Amniotic stem cell (primary cell): Measurements from ENCODE around the gene BMPER.

Source experiments
- DNase-seq: peaks from one replicate; lab custom pipeline; 2025; lab: John Stamatoyannopoulos, UW

Gene BMPER

DNA sequence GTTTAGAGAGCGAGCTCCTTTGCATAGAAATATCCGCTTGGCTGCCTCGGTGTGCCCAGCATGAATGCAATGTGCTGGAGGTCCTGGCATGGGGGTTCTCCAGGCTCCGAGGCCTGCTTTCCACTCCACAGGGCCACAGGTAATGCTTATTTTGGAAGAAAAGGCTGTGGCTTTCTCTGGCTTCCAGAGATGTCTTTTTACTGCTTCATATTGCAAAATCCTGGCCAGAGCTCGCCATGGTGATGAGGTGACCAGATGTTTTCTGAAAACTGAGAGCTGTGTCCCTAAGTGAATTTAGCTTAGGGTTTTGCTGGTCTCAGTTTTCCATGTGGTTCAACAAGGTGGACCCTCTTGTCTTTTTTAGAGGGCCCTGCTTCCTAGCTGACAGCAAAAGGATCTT, 65.2 kb downstream of the BMPER start:
- no peak for DNase-seq

DNA sequence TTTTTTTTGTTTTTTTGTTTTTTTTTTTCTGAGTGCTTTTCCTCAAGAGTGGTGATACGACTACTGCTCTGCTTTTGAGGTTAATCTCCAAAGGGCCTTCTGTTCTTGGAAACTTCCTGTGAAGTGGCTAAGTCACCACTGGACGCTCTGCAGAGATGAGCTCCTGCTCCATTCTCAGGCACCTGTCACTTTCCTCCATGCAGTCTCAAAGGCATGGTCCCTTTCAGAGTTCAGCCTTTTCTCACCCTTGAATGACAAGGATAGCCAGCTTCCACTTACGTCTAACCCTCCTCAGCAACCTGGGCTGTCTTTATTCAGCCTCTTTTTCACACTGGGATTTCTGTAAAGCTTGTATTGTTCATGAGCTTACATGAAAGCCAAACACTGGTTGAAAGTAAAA, 65.8 kb downstream of the BMPER start:
- DNase-seq: no peak

DNA sequence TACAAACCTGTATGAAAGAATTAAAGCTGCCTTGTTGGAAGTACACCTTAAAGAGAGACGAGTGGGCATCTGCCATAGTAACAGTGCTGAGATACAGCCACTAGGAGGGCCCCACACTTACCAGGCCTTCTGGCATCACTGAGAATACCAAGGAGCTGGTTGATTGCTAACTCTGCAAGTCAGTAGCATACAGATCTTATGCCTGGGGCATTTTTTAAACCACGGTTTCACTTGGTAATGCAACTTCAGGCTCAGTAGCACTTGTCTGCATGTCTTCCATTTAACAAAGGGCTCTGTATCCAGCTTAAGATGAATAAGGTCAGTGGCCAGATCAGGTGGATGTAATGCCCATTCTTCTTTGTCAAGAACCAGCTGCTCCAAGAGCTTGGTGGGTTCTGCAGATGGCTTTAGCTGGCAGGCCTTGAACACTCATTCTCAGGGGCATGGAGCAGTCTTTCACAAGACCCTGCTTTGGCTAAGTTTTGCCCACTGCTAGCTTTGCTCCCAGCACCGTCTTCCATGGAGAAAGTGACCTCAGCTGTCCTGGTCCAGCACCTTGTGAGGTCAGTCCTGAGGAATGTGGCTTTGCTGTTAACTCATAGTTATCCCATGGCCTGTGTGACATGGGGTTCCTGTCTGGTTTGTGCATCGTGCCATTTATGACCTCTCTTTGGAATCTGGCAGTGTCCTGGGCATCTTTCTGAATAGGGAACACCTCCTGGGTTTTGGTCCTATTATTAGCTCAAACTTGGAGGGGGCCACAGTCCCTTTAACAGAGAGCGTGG, 68.1 kb downstream of the BMPER start:
- DNase-seq: no peak

DNA sequence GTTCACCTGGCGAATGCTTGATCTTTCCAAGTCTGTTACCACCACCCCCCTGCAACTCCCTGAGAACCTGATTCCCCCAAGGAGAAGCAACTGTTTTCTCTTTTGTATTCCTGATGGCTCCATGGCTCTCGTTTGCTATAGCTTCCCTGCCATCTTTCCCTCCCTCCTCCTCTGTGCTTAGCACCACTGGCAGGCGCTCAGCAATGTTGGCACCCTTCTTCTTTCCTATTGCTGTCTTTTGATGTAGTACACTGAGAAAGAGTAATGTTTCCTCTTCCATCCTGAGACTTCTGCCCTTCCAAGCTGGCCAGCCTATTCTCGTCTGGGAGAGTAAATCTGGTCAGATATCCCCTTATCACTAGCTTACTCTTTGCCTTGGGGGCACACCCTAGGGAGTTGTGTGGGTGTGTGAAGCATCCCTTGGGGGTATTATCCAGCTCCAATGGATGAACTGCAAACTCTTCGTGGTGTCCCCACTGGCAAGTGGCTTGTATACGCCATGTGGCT, 74.0 kb downstream of the BMPER start:
- no peak for DNase-seq

DNA sequence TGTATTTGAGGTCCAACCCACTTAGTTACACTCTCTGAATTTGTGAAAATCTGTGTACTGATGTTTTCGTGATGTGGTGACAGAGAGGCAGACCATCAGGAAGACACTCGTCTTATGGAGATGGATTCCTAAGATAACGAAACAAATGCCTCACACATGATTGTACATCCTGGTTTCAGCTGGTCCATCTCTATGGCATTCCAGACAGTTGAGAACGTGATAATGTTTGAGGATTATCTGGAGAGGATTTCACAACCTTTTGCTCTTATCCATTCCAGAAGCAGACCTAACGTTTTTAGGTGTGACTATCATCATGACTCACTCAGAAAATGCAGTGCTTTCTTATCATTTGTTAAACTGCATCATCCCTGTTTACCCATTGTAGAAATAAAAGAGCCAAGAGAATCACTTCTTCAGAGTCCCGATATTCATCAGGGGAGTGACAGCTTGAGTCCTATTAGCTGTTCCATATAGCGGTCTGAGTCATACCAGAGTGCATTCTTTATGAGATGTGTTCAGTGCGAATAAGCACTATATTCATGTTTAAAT, 74.5 kb downstream of the BMPER start:
- no peak for DNase-seq

DNA sequence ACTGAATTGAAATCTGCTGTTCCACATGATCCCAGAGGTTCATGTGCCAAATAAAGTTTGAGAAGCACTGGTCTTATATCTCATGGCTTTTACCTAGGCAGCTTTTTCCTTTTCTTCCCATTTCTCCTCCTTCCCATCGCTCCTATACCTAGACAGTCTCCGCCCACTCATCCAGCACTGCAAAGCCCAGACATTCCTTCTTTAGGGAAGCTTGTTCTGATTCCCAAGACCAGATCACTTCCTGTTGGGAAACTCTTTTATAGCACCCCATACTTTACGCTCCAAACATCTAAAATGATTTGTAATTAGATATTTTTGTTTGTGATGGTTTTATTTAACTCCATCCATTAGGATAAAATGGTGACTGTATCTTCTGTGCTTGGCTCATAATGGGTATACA, 75.9 kb downstream of the BMPER start:
- no peak for DNase-seq

DNA sequence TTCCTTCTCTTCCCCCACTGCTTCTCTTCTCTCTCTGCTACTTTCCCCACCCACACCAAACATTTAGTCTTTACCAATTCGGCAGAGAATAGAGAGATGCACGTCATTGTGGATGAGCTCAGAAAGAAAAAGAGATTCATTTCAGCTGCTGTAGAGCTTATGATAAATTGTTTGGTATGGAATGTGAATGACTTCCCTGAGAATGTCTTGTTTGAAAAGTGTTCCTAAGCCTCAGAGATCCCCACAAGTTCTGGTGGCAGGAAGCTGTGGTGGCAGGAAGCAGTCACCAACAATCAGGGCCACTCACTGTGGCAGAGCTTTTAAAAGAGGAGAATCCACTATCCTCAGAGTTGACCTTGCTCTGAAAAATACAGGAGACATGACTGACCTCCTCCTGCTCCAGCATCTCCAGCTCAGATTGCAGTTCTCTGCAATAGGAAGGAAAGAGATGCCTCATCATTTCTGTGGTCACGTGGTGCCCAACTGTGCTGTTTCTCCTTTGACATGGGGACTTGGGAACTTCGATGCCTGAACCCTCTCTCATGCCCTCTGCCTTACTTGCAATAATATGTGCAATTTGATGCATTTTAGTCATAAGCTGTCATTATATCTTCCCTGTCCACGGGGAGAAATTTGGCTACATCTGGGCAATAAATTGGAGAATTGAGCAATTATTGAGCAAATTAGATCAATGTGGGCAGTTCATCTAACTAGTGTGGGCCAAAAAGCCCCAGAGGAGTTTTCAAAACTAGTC, 76.5 kb downstream of the BMPER start:
- DNase-seq: no peak

DNA sequence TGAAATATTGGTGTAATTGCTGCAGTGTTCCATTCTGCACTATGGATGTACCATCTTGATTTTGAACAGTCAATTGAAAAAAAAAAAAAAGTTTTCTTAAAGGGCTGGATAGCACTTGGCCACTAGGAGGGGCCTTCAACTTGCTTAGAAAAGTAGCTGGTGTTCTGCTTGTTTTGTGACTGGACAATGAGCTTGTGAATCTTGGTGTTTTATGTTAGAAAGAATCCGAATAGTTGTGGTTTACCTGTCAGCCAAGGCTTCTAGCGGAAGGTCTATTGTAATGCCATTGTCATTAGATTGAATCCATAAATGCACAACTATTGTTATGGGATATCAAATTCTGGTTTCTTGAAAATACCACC, 77.1 kb downstream of the BMPER start:
- DNase-seq: peak; percentile 12

DNA sequence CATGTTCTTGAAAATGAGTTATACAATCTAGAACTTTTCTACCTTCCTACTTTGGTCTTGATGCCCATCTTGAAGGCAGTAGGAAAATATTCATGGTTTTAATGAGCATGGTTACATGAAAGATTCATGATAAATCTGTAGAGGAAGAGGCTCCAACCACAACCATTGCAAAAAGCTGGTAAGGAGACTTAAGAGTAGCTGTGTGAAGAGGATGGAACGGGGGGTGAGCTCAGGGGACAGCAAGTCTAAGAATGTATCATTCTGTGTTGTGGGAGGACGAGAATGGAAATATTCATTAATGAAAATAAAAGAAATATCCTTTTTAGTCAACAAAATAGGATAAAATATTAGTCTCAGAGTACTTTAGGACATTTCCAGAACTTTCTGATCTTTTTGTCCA, 81.1 kb downstream of the BMPER start:
- DNase-seq: no peak

DNA sequence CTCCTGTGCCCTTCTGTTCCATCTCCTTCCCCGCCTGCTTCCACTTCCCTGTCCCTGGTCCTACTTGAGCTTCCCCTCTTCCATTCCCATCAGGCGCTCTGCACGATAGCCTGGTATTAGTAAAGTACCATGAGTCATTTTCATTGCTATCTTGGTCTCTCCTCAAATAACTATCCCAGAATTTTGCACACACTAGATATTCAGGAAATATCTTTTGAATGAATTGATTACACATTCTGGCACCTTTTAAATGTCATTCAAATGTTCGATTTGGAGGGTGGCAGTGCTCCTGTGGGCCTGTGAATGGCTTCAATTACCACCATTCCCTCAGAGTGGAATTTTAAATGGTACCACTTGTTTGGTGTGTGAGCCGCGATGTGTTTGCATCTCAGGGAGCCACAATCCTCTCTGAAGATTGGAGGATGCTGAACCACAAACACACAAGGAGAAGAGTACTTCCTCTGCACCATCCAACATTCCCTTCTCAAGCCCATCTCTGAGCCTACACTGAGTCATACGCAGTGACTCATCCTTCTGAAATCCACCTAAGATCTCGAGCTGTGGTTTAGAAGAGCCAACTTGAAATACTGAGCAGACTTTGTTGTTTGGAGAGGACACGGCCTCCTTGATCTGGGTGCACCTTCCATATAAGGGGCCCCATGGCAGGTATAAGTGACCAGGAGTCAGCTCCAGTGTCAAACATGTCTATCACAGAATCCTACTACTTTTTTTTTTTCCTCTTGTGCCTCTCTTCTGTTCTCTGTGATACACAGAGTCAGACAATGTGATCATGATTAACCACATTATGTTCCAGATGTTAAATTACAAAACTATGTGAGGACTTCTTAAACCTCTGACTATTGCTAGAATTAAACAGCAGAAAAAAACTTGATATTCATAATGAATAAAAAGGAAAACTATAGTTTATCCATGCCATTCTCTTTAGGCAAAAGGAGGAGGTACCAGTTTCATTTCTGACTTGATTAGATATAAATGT, 81.9 kb downstream of the BMPER start:
- peak; percentile 87 for DNase-seq

DNA sequence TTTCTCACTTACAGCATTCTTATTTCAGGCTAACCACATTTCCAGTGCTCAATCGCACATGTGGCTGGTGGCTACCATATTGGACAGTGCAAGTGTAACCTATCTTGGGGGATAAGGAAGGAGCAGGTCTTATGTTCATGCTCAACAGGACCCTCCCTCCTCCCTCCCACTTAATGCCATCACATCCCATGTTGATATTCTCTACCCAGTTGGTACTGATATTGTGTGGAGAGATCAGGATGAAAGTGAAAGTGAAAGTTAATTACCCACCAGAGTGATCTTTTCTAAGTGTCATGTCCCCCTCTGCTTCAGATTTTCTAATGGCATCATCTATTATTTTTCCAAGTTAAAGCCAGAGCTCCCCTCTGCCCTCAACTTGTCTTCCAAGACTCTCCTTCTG, 91.6 kb downstream of the BMPER start:
- DNase-seq: no peak

DNA sequence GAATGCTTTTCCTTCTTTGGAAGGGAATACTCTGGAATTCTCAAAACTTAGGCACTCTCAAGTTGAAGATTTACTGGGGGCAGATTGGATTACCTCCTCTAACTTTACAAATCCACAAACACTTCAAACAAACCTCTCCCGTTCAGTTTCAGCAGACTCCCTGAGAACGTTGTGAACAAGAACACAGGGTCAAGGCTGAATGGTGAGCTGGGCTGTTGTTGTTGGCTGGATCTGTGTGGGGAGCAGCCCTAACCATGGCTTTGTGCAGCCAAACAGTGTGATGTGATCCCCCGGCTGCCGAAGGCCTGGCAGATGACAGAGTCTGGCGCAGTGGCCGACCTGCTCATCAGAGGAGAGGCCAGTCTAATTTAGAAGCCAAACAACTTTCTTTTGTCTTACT, 93.1 kb downstream of the BMPER start:
- DNase-seq: no peak

DNA sequence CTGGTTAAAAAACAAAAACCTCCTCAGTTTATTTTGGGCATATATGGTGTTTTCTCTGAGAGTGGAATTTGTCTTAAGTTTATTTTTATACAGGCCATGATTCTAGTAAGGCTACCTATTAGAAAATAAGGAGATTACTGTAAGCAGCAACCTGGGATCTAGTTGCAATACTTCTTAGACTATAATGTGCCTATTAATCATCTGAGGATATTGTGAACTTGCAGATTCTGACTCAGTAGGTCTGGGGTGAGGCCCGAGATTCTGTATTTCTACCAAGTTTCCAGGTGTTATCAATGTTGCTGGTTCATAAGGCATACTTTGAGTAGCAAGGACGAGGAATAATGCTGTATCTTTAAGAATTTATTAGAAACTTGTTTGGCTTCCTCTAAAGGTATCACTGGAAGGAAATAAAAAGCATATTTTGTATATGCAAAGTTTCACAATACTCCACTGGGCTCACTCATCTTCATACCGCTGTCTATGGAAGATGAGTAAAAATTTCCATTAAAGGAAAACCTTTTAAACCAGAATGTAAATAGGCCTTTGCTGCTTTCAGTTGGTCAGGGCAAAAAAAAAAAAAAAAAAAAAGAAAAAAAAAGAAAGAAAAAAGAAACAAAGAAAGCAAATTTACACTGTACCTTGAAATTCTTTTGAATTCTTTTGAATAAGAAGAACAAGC, 105.8 kb downstream of the BMPER start:
- DNase-seq: no peak

DNA sequence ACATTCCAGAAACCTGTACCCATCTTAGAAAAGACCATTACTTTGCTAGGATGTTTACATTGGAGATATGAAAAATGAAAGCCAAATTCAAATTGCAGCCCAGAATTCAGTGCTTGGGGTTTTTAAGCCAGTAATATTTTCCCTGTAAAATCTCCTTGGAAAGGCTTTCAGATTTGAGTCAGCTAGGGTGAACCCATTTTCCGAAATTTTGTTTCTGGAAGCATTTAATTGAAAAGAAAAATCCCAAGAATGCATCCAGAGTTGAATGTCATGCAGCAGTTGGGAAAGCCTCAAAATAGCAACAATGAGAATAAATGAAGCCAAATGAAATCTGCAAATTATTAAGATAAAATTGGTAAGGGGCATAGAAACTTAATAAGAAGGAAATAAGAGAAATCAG, 106.4 kb downstream of the BMPER start:
- peak; percentile 6 for DNase-seq

DNA sequence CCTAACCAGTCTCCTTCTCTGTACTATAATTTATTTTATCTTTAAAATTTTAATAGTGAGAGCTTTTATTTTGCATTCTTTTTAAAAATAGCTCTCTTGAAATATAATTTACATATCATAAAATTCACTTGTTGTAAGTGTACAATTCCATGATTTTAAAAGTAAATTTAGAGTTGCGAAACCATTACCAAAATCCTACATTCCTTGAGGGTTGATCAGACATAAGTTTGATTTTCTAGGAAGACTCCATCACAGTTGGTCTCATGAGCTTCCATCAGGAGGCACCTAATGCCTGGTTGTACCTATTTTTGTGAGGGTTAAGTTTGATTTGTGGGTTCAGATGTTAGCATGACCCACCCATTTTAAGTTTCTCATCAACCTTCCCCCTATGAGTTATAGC, 108.1 kb downstream of the BMPER start:
- no peak for DNase-seq

DNA sequence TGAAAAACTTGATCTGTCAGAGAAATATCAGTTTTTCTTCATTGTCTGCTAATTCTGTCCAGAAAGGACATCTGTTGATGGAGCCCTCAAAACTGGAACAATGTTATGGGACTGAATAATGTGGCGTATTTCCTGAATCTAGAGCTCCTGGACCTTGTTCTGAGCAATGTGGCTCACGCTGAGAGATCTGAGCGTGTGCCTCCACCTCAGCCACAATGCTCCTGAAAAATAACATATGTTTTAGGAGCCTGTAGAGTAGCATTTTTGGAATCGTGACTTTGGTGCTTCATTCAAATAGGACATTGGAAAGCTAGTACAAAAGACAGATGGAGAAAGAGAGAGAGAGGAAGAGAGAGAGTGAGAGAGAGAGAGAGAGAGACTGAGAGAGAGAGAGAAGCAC, 110.3 kb downstream of the BMPER start:
- no peak for DNase-seq

DNA sequence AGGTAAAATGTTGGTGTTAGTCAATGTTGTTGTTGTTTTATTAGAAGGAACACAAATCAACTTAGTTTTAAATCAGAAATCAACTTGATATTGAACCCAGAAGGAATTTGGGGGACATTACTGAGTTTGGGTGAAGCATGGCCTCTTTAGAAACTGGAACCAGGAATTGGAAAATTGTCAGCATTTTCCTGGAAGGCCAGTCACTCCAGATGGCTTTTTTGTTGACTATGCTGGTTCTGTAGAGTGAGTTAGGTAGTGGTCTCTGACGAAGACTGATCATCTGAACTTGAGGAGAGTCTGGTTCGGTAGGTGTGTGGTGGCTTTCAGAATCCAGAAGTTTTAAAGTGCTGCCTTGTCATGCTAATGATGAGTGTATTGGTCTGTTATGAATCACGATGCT, 111.5 kb downstream of the BMPER start:
- DNase-seq: no peak

DNA sequence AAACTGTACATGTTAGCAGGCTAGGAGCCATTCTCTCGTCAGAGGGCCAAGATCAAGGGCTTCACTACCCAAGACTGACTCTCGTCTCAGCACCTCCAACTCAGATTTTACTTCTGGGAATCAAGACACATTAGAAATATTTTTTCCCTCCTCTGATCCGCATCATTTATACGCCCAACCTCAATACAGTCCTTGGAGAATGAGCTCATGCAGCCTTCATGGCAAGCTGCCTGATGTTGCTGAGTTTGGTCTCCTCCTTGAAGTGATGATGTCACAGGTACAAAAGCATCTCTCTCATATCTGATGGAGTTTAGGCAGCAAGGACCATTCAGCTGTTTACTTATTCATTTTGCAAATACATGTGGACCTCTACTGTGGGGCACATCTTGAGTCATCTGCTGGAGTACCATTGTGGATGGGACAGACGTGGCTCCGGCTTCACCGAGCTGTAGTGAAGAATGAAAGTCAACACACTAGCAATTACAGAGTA, 114.0 kb downstream of the BMPER start:
- DNase-seq: no peak

DNA sequence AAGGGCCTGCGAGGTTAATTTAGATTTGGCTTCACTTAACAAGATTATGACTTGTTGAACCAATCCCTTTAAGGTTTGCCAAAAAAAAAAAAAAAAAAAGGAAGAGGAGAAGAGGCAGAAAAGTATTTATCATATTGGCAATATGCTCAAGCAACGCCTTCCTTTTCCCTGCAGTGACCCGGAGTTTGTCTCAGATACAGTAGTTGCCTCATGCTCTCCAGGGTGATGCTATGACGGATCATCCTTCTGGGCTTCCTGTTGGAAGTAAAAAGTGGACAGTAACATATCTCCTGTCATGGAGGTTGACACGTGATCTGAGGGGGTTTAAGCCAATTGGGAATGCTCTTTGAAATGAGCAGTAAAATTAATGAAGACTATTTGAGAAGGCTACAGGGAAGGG, 117.3 kb downstream of the BMPER start:
- DNase-seq: no peak

DNA sequence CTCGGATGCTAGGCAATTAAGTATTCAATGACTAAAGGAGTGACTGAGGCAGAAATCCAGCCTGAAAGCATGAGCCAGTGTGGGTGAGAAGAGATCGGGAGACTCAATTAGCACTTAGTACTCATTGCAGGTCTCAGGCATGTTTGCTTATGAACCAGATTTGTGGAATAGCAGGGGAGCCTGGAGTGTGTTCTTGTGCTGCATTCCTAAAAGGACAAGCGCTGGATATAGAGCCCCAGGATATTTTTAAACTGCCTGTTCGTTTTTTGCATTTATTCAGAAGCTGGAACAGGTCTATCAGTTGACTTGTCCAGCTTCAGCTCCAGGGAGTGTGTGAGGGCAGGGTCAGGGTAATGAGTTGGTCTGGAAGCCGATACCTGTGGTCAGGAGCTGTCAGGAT, 120.3 kb downstream of the BMPER start:
- DNase-seq: no peak

DNA sequence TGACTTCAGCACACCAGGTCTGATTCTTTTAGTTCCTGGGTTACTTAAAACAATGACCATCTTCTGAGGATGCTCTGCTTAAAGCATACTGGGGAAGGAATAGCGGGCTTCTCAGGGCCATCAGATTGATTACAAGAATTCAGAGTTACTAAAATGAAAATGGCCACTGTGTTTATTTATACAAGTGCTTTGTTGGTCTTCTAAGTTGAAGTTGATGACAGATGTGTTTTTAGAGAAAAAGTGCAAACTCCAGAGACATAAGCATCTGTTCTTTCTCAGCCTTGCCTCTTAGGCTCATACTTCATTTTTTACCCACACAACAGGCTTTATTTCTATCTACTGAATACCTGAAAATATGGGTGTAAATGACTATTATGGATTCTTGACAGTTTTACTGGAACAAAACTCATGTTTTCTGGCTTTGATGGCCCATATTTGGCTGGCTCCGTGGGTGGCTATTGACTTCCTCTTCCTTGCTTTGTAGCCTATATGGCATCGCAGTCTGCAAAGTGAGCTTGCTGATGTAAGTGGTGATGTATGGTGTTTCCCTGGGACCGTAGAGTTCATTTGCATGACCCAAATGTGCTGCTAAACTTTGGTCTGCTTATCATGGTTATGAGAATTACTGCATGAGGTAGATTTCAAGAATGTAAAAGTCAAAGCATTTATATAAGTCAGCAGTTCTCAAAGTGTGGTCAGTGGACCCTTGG, 121.3 kb downstream of the BMPER start:
- no peak for DNase-seq
